Testis (tissue), 2 donors: ENCODE data around the gene SOAT2.

ENCODE experiments used
- CTCF ChIP-seq, 3 experiments: fragments of 450-650 bp in 2 of 3; fragments of 200-600 bp in 1 of 3; sonication (generic) in 1 of 3; IDR thresholded peaks; one replicate each; pipeline ENCODE4 v1.5.1; 2016 to 2019; ENCODE audit warnings: antibody characterized with exemption in 3 of 3, mild to moderate bottlenecking in 2 of 3, moderate library complexity in 1 of 3
- POLR2A ChIP-seq: fragments of 450-650 bp; IDR thresholded peaks from one replicate; pipeline ENCODE4 v1.6.1; 2017; ENCODE audit warnings: antibody characterized with exemption, mild to moderate bottlenecking, moderate library complexity

GRCh38 chr12:53124352-53124723 lies 21.1 kb downstream of the SOAT2 start:
- TF ChIP-seq POLR2A (no peak), CTCF (IDR thresholded peaks at IDR 0.05) (no peak)
